Measurements from ENCODE around the gene TMUB2. TPM values are rescaled to one million over a fixed set of nuclear protein-coding genes. Genes with fewer than 3 reads are reported as not detected.

Gene TMUB2
- total RNA-seq, 2 donors from 2014 or later = 22.6 to 31.0 TPM

- intact Hi-C loops (cut with DNase I) = no loop called here
- TF ChIP-seq CTCF (IDR thresholded peaks at IDR 0.05) (no peak), POLR2A (IDR thresholded peaks at IDR 0.05) (no peak)
- DNase-seq (no peak), ATAC-seq (no peak)
- no peaks in the 10 kb centered on the region for H3K9me3 ChIP-seq
- H3K27ac ChIP-seq = no peak overlapping the region
- H3K36me3 ChIP-seq (replicated peaks in 1 of 2; ENCODE audit: insufficient read depth in 1 of 2, low read depth in 2 of 2) = peaks cover 16 to 30% of the 10 kb centered on the region in 2 donors
- WGBS, 2 donors = 85 to 90% methylated on average over 12 to 15 of the region's 15 CpGs
- no peaks in the 10 kb centered on the region for H3K27me3 ChIP-seq
- no peak overlapping the region for H3K4me3 ChIP-seq
- peaks cover 37% of the 10 kb centered on the region for H3K4me1 ChIP-seq
Measured at GRCh38 chr17:44213403-44214229, 26.8 kb downstream of the TMUB2 start.

- TF ChIP-seq POLR2A (IDR thresholded peaks at IDR 0.05) = no peak
- Histone ChIP-seq H3K4me1 (peaks cover 37% of the 10 kb centered on the region), H3K27me3 (no peaks in the 10 kb centered on the region), H3K4me3 (no peak overlapping the region), H3K9me3 (no peaks in the 10 kb centered on the region), H3K27ac (no peak overlapping the region), H3K36me3 (replicated peaks in 1 of 2; ENCODE audit: insufficient read depth in 1 of 2, low read depth in 2 of 2) (peaks cover 10 to 25% of the 10 kb centered on the region in 2 donors)
- intact Hi-C loops (cut with DNase I) = no loop called here
- no peak for DNase-seq
- ATAC-seq = no peak
- 100% methylated on average over 1 of the region's 1 CpG for WGBS, 2 donors
Measured at GRCh38 chr17:44214230-44214494, 27.4 kb downstream of the TMUB2 start.

GRCh38 chr17:44214896-44215295 is 28.1 kb downstream of the TMUB2 start:
- TF ChIP-seq POLR2A (IDR thresholded peaks at IDR 0.05) (no peak), CTCF (IDR thresholded peaks at IDR 0.05) (no peak)
- intact Hi-C loops (cut with DNase I) = loop anchor here (5.0 kb wide), 1 partner anchor 107 kb away; the partner anchor contains the start of gene SLC25A39
- H3K4me1 ChIP-seq = peaks cover 36% of the 10 kb centered on the region

GRCh38 chr17:44216173-44216572 is 29.4 kb downstream of the TMUB2 start:
- no peak for DNase-seq
- Histone ChIP-seq H3K27ac (no peak overlapping the region), H3K36me3 (replicated peaks in 1 of 2; ENCODE audit: insufficient read depth in 1 of 2, low read depth in 2 of 2) (peaks cover 9 to 24% of the 10 kb centered on the region in 2 donors)

More at GRCh38 chr17:44214896-44215295, 28.1 kb downstream of the TMUB2 start:
- Histone ChIP-seq H3K4me3 (no peak overlapping the region), H3K27me3 (no peaks in the 10 kb centered on the region), H3K9me3 (no peaks in the 10 kb centered on the region), H3K27ac (no peak overlapping the region), H3K36me3 (replicated peaks in 1 of 2; ENCODE audit: insufficient read depth in 1 of 2, low read depth in 2 of 2) (peaks cover 9 to 24% of the 10 kb centered on the region in 2 donors)
- 84 to 87% methylated on average over 6 of the region's 6 CpGs for WGBS, 2 donors
- DNase-seq = no peak
- no peak for ATAC-seq

GRCh38 chr17:44216694-44217093 is 29.9 kb downstream of the TMUB2 start:
- H3K36me3 ChIP-seq (replicated peaks in 1 of 2; ENCODE audit: insufficient read depth in 1 of 2, low read depth in 2 of 2) = peaks cover 9 to 24% of the 10 kb centered on the region in 2 donors
- TF ChIP-seq POLR2A (IDR thresholded peaks at IDR 0.05) = no peak
- TF ChIP-seq CTCF (IDR thresholded peaks at IDR 0.05) = no peak

More at GRCh38 chr17:44216173-44216572, 29.4 kb downstream of the TMUB2 start:
- no peaks in the 10 kb centered on the region for H3K9me3 ChIP-seq
- no peak for TF ChIP-seq POLR2A (IDR thresholded peaks at IDR 0.05)
- no peak for TF ChIP-seq CTCF (IDR thresholded peaks at IDR 0.05)
- no peaks in the 10 kb centered on the region for H3K27me3 ChIP-seq
- H3K4me3 ChIP-seq = no peak overlapping the region
- peaks cover 23% of the 10 kb centered on the region for H3K4me1 ChIP-seq
- no peak for ATAC-seq
- intact Hi-C loops (cut with DNase I) = loop anchor here (5.0 kb wide), 1 partner anchor 106 kb away; the partner anchor contains the start of gene SLC25A39
- WGBS, 2 donors = 52 to 79% methylated on average over 5 of the region's 5 CpGs

More at GRCh38 chr17:44216694-44217093, 29.9 kb downstream of the TMUB2 start:
- no peaks in the 10 kb centered on the region for H3K9me3 ChIP-seq
- no peaks in the 10 kb centered on the region for H3K27me3 ChIP-seq
- ATAC-seq (no peak), DNase-seq (no peak)
- WGBS, 2 donors = 55 to 69% methylated on average over 5 of the region's 5 CpGs
- H3K4me1 ChIP-seq = peaks cover 20% of the 10 kb centered on the region
- no peak overlapping the region for H3K27ac ChIP-seq
- H3K4me3 ChIP-seq = no peak overlapping the region
- intact Hi-C loops (cut with DNase I) = loop anchor here (5.0 kb wide), 1 partner anchor 106 kb away; the partner anchor contains the start of gene SLC25A39
